Lower lobe of right lung (tissue), 2 donors: ENCODE results near the gene OR2C1. TPM values are rescaled to one million over a fixed set of nuclear protein-coding genes. Genes with fewer than 3 reads are reported as not detected.

Source experiments
- ATAC-seq, 2 donors: fragments of 200-7000 bp; cut with Tn5 transposase; one replicate each; pipeline ENCODE4 v1.9.1; 2020 to 2022; ENCODE audit warnings: mild to moderate bottlenecking in 2 of 2, moderate library complexity in 2 of 2
- DNase-seq: peaks from one replicate; pipeline ENCODE4 v3.0.0-alpha.2; 2020
- H3K27ac ChIP-seq: fragments of 200-600 bp; one replicate; pipeline ENCODE4 v1.8.0; 2022
- H3K27me3 ChIP-seq: fragments of 200-600 bp; one replicate; pipeline ENCODE4 v1.8.0; 2022; ENCODE audit warnings: low read depth
- H3K36me3 ChIP-seq: fragments of 200-600 bp; one replicate; pipeline ENCODE4 v1.8.0; 2022; ENCODE audit warnings: mild to moderate bottlenecking
- H3K4me1 ChIP-seq: fragments of 200-600 bp; one replicate; pipeline ENCODE4 v1.8.0; 2022
- H3K4me3 ChIP-seq: fragments of 200-600 bp; one replicate; pipeline ENCODE4 v1.8.0; 2022; ENCODE audit warnings: mild to moderate bottlenecking
- H3K9me3 ChIP-seq: fragments of 200-600 bp; one replicate; pipeline ENCODE4 v1.8.0; 2022
- CTCF ChIP-seq: fragments of 200-600 bp; IDR thresholded peaks from one replicate; pipeline ENCODE4 v1.8.0; 2022; ENCODE audit warnings: antibody characterized with exemption, mild to moderate bottlenecking
- intact Hi-C: fragments of 100-400 bp; cut with DNase I; formaldehyde crosslinking; loops from one replicate; pipeline ENCODE4 v1.11.0; 2022
- total RNA-seq: library from RNA; stranded (reverse); fragmentation: NEBNext Ultra II Directional; extraction: Animal tissue kit (Norgen Biotek cat#: 25700); gene quantifications from one replicate; pipeline ENCODE4 v1.2.1, GENCODE V29; 2021
- donor health status: DM: no; HTN: yes; CAD: no; lungs with severe emphysema.

Gene OR2C1
- total RNA-seq, 1 donor from 2014 or later = not detected

GRCh38 chr16:3383045-3383448, 27.4 kb downstream of the OR2C1 start:
- H3K27me3 ChIP-seq = no peaks in the 10 kb centered on the region
- peaks cover 36% of the 10 kb centered on the region for H3K36me3 ChIP-seq
- ATAC-seq (no peak), DNase-seq (no peak)
- H3K4me1 ChIP-seq = no peaks in the 10 kb centered on the region
- H3K27ac ChIP-seq = no peak overlapping the region
- no peak overlapping the region for H3K4me3 ChIP-seq
- intact Hi-C loops = no loop called here
- TF ChIP-seq CTCF = no peak
- peaks cover 88% of the 10 kb centered on the region for H3K9me3 ChIP-seq

- Histone ChIP-seq H3K27me3 (no peaks in the 10 kb centered on the region), H3K4me3 (no peak overlapping the region), H3K36me3 (peaks cover 72% of the 10 kb centered on the region), H3K9me3 (peaks cover 81% of the 10 kb centered on the region), H3K4me1 (no peaks in the 10 kb centered on the region), H3K27ac (no peak overlapping the region)
- TF ChIP-seq CTCF = no peak
- no peak for ATAC-seq
- no peak for DNase-seq
- intact Hi-C loops = no loop called here
Observed at GRCh38 chr16:3388325-3388724, 32.6 kb downstream of the OR2C1 start.

GRCh38 chr16:3389663-3390338, 34.1 kb downstream of the OR2C1 start:
- intact Hi-C loops = no loop called here
- no peaks in the 10 kb centered on the region for H3K4me1 ChIP-seq
- no peak for TF ChIP-seq CTCF
- ATAC-seq = no peak
- peaks cover 71% of the 10 kb centered on the region for H3K36me3 ChIP-seq
- peaks cover 70% of the 10 kb centered on the region for H3K9me3 ChIP-seq
- no peak overlapping the region for H3K4me3 ChIP-seq
- H3K27ac ChIP-seq = no peak overlapping the region
- no peak for DNase-seq
- H3K27me3 ChIP-seq = no peaks in the 10 kb centered on the region

- intact Hi-C loops = no loop called here
- DNase-seq = no peak
- H3K9me3 ChIP-seq = peaks cover 21% of the 10 kb centered on the region
Observed at GRCh38 chr16:3400446-3400778, 44.7 kb downstream of the OR2C1 start.

GRCh38 chr16:3400779-3401688, 45.3 kb downstream of the OR2C1 start, which contains the start of the genes ZNF174 and ZSCAN32:
ZNF174 (plus strand) TSS chr16:3401215; CDS start chr16:3402005, 790 bp downstream.
ZSCAN32 (minus strand) TSS chr16:3401004; CDS start chr16:3397557, 3,447 bp downstream.
- peaks cover 27% of the 10 kb centered on the region for H3K4me1 ChIP-seq
- H3K36me3 ChIP-seq = peaks cover 34% of the 10 kb centered on the region
- no peaks in the 10 kb centered on the region for H3K27me3 ChIP-seq
- peak within 1 kb of the TSS; percentile 89 for H3K27ac ChIP-seq
- ATAC-seq = peak; percentile 100
- peak within 1 kb of the TSS; percentile 89 for H3K4me3 ChIP-seq
- intact Hi-C loops = no loop called here
- DNase-seq = peak; percentile 98
- H3K9me3 ChIP-seq = peaks cover 26% of the 10 kb centered on the region
- no peak for TF ChIP-seq CTCF

More at GRCh38 chr16:3400446-3400778, 44.7 kb downstream of the OR2C1 start:
- Histone ChIP-seq H3K4me1 (peaks cover 27% of the 10 kb centered on the region), H3K27me3 (no peaks in the 10 kb centered on the region), H3K4me3 (peak overlapping the region; percentile 89), H3K36me3 (peaks cover 34% of the 10 kb centered on the region), H3K27ac (peak overlapping the region; percentile 89)
- no peak for ATAC-seq
- no peak for TF ChIP-seq CTCF
